HG03521 (cell line): ENCODE results near the gene IL18BP.
A peak's percentile ranks its signal among the peaks of the same experiment; 100 is the strongest.

Experiments
- ATAC-seq: cut with Tn5 transposase; IDR thresholded peaks from one replicate; pipeline ENCODE4 v1.9.1; 2021; ENCODE audit warnings: mild to moderate bottlenecking, moderate library complexity; ENCODE audit not compliant: unreplicated experiment

The IL18BP gene

GRCh38 chr11:71998649-71999310, at the start of gene IL18BP:
Gene IL18BP (plus strand): TSS chr11:71998909. CDS start chr11:71999985, 1,076 bp downstream.
- ATAC-seq, result no peak

- ATAC-seq, result no peak
Observed at GRCh38 chr11:71949034-71949433, 49.7 kb upstream of the IL18BP start.

- no peak for ATAC-seq
Observed at GRCh38 chr11:71951741-71952310, 46.9 kb upstream of the IL18BP start.

- ATAC-seq, result no peak
Observed at GRCh38 chr11:71955898-71956456, 42.7 kb upstream of the IL18BP start.

GRCh38 chr11:71962428-71963038, 36.2 kb upstream of the IL18BP start:
- no peak for ATAC-seq

- ATAC-seq, result no peak
Observed at GRCh38 chr11:71963468-71963867, 35.2 kb upstream of the IL18BP start.

- no peak for ATAC-seq
Observed at GRCh38 chr11:71964641-71965040, 34.1 kb upstream of the IL18BP start.

GRCh38 chr11:71971680-71972079, 27.0 kb upstream of the IL18BP start:
- ATAC-seq, result no peak

GRCh38 chr11:71976551-71976950, 22.2 kb upstream of the IL18BP start:
- ATAC-seq, result no peak

GRCh38 chr11:71977090-71977489, 21.6 kb upstream of the IL18BP start:
- no peak for ATAC-seq

GRCh38 chr11:71977743-71978418, 20.8 kb upstream of the IL18BP start:
- no peak for ATAC-seq

- ATAC-seq, result no peak
Observed at GRCh38 chr11:71979094-71979493, 19.6 kb upstream of the IL18BP start.

GRCh38 chr11:71979602-71980001, 19.1 kb upstream of the IL18BP start:
- no peak for ATAC-seq

GRCh38 chr11:71986131-71986530, 12.6 kb upstream of the IL18BP start:
- ATAC-seq, result no peak

GRCh38 chr11:71987521-71987920, 11.2 kb upstream of the IL18BP start:
- no peak for ATAC-seq

- ATAC-seq, result no peak
Observed at GRCh38 chr11:71988050-71988449, 10.7 kb upstream of the IL18BP start.

GRCh38 chr11:71990701-71991100, 8.0 kb upstream of the IL18BP start:
- no peak for ATAC-seq

GRCh38 chr11:71991494-71991893, 7.2 kb upstream of the IL18BP start:
- peak; percentile 56 for ATAC-seq

- no peak for ATAC-seq
Observed at GRCh38 chr11:71992136-71992730, 6.5 kb upstream of the IL18BP start.

GRCh38 chr11:71994786-71995185, 3.9 kb upstream of the IL18BP start:
- ATAC-seq, result no peak

GRCh38 chr11:71995726-71996291, 2.9 kb upstream of the IL18BP start:
- ATAC-seq, result no peak
